ENCODE results near the gene CYP46A1. TPM values are rescaled to one million over a fixed set of nuclear protein-coding genes. Genes with fewer than 3 reads are reported as not detected.

Gene CYP46A1
- total RNA-seq, 4 donors from 2014 or later: 0.04 to 1.1 TPM; not detected in 2

DNA sequence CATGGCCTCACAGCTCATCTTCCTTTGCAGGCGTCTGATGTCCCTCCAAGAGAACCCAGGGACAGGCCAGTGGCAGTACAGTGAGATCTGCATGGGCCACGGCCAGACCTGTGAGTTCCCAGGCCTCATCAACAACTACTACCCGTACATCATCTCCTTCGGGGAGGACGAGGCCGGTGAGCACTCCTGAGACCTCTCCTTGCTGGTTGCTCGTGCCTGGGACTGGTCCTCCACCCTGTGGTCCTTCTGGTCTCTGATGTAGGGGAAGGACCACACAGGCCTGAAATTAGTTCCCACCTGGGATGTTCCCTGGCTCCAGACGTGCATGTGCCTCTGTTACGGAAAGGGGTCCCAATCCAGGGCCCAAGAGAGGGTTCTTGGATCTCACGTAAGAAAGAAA, 21.3 kb upstream of the CYP46A1 start:
- no peak for DNase-seq
- WGBS, 2 donors: 77 to 91% methylated on average over 5 to 9 of the region's 10 CpGs
- peaks cover 2 to 52% (median 6%) of the 10 kb centered on the region in 4 donors for H3K27me3 ChIP-seq
- TF ChIP-seq, protein P1, sequence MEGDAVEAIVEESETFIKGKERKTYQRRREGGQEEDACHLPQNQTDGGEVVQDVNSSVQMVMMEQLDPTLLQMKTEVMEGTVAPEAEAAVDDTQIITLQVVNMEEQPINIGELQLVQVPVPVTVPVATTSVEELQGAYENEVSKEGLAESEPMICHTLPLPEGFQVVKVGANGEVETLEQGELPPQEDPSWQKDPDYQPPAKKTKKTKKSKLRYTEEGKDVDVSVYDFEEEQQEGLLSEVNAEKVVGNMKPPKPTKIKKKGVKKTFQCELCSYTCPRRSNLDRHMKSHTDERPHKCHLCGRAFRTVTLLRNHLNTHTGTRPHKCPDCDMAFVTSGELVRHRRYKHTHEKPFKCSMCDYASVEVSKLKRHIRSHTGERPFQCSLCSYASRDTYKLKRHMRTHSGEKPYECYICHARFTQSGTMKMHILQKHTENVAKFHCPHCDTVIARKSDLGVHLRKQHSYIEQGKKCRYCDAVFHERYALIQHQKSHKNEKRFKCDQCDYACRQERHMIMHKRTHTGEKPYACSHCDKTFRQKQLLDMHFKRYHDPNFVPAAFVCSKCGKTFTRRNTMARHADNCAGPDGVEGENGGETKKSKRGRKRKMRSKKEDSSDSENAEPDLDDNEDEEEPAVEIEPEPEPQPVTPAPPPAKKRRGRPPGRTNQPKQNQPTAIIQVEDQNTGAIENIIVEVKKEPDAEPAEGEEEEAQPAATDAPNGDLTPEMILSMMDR (IDR thresholded peaks at IDR 0.05): no peak
- no peak for TF ChIP-seq POLR2A (IDR thresholded peaks at IDR 0.05)
- H3K4me1 ChIP-seq: peaks cover 0 to 14% (median 0%) of the 10 kb centered on the region in 3 donors
- no peak overlapping the region for H3K27ac ChIP-seq
- H3K9me3 ChIP-seq: no peaks in the 10 kb centered on the region
- intact Hi-C loops (cut with DNase I): no loop called here
- no peak overlapping the region for H3K4me3 ChIP-seq
- H3K36me3 ChIP-seq: no peaks in the 10 kb centered on the region

DNA sequence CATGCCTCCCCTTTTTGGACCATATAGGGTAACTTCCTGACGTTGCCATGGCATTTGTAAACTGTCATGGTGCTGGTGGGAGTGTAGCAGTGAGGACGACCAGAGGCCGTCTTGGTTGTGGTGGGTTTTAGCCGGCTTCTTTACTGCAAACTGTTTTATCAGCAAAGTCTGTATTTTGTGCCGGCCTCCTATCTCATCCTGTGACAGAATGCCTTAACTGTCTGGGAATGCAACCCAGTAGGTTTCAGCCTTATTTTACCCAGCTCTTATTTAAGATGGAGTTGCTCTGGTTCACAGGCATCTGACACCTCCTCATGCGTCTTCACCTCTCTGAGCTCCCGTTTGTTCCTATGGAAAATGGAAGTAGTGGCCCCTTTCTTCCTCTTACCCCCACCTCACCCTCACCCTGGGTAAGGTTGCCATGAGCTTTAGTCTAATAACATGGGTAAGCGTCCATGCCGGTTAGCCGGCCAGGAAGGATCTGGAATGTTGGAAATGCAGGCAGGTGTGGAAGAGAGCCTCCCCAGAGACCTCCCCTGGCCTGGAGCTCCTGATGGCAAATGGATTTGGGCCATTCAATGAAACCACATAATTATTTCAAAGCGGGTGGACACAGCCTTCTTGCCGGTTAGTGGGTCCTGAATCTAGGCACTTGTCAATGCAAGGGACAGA, 20.6 kb upstream of the CYP46A1 start:
- Histone ChIP-seq H3K4me1 (peaks cover 0 to 14% (median 0%) of the 10 kb centered on the region in 3 donors), H3K9me3 (no peaks in the 10 kb centered on the region), H3K27ac (no peak overlapping the region), H3K27me3 (peaks cover 2 to 45% (median 6%) of the 10 kb centered on the region in 4 donors), H3K36me3 (peaks cover 0 to 2% (median 0%) of the 10 kb centered on the region in 3 donors), H3K4me3 (no peak overlapping the region)
- no peak for DNase-seq
- 78 to 83% methylated on average over 8 to 12 of the region's 12 CpGs for WGBS, 2 donors
- intact Hi-C loops (cut with DNase I): no loop called here
- TF ChIP-seq, protein P1 (IDR thresholded peaks at IDR 0.05): no peak
- TF ChIP-seq POLR2A (IDR thresholded peaks at IDR 0.05): no peak

DNA sequence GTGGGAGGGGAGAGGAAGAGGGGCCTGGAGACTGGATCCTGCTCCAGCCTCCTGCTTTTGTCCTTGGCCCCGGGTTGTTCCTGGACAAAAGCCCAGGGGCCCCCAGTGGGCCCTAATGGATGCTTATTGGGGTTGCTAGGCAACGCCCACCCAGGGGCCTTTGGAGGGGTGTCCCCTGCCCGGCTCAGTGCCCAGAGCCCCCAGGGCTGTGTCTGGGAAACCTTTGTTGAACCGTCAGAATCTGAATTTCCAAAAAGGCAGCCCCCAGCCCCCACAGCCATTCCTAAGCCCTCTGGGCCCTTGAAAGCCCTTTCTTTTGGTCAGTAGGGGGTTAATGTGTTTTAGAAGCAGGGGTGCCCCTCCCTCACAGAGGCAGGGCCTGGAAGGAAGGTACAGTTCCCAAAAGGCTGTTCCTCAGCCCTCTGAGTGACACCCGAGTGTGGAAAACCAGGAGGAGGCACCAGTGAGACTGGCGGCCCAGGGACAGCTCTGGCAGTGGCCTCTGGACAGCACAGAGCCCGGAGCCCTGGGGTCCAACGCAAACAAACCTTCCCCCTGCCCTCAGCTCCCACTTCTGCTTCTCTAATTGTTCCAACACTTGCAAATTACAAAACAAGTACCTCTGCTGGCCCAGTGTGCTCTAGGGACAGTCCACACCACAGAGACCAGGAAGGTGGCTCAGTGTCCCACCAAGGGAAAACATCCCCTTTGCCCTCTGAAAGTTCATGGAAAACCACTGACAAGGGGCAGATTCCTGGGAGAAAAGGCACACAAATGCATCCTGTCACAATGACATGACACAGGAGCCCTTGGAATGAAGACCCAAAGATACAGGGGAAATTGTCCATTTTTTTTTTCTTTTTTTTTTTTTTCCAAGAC, 19.8 kb upstream of the CYP46A1 start:
- no peak overlapping the region for H3K27ac ChIP-seq
- WGBS, 2 donors: 35% methylated on average over 4 of the region's 8 CpGs; no CpG with 5 or more reads in 1 of the 2 donors
- H3K27me3 ChIP-seq: peaks cover under 1 to 37% (median 3%) of the 10 kb centered on the region in 4 donors
- no peaks in the 10 kb centered on the region for H3K9me3 ChIP-seq
- peaks cover 0 to 5% (median 0%) of the 10 kb centered on the region in 3 donors for H3K36me3 ChIP-seq
- H3K4me1 ChIP-seq: peaks cover 0 to 11% (median 0%) of the 10 kb centered on the region in 3 donors
- TF ChIP-seq, protein P1 (IDR thresholded peaks at IDR 0.05): no peak
- no peak for DNase-seq
- intact Hi-C loops (cut with DNase I): no loop called here
- no peak overlapping the region for H3K4me3 ChIP-seq

DNA sequence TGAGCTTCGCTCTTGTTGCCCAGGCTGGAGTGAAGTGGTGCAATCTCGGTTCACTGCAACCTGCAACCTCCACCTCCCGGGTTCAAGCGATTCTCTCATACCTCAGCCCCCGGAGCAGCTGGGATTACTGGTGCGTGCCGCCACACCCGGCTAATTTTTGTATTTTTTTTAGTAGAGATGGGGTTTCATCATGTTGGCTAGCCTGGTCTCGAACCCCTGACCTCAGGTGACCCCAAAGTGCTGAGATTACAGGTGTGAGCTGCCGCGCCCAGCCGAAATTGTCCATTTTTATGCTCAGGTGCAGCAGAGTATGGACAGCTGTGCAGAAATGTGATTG, 19.2 kb upstream of the CYP46A1 start:
- H3K4me3 ChIP-seq: no peak overlapping the region
- intact Hi-C loops (cut with DNase I): no loop called here
- 65 to 69% methylated on average over 12 of the region's 12 CpGs for WGBS, 2 donors

More for the DNA sequence above, 19.2 kb upstream of the CYP46A1 start:
- H3K4me1 ChIP-seq: peaks cover 0 to 5% (median 0%) of the 10 kb centered on the region in 3 donors
- TF ChIP-seq, protein P1 (IDR thresholded peaks at IDR 0.05): no peak
- no peak for TF ChIP-seq POLR2A (IDR thresholded peaks at IDR 0.05)
- no peak for DNase-seq
- H3K9me3 ChIP-seq: no peaks in the 10 kb centered on the region
- H3K36me3 ChIP-seq: peaks cover 0 to 5% (median 0%) of the 10 kb centered on the region in 3 donors
- H3K27ac ChIP-seq: no peak overlapping the region
- peaks cover 0 to 31% (median under 1%) of the 10 kb centered on the region in 4 donors for H3K27me3 ChIP-seq
